H1 (cell line): Measurements from ENCODE around the gene MBNL3. TPM values are rescaled to one million over a fixed set of nuclear protein-coding genes. Genes with fewer than 3 reads are reported as not detected.

ENCODE experiments used
- ATF3 ChIP-seq: IDR thresholded peaks from 2 replicates; pipeline ENCODE4 v1.6.1; 2011; ENCODE audit warnings: low read depth, mild to moderate bottlenecking, low read length; ENCODE audit not compliant: insufficient read depth
- BCL11A ChIP-seq, 2 experiments: IDR thresholded peaks; one replicate each; pipeline ENCODE4 v1.6.1; 2011; ENCODE audit warnings: low read depth in 2 of 2, low read length in 2 of 2, mild to moderate bottlenecking in 2 of 2
- EZH2 ChIP-seq: fragments of 200-600 bp; sonication (generic); IDR thresholded peaks from 2 replicates; pipeline ENCODE4 v1.7.1; 2012; ENCODE audit warnings: low read depth, mild to moderate bottlenecking, moderate library complexity, low read length, inconsistent platforms; ENCODE audit not compliant: severe bottlenecking
- JUND ChIP-seq: IDR thresholded peaks from 2 replicates; pipeline ENCODE4 v1.6.1; 2011; ENCODE audit warnings: mild to moderate bottlenecking, improper control_type of control experiment, low read length
- POLR2AphosphoS5 ChIP-seq: IDR thresholded peaks from 2 replicates; pipeline ENCODE4 v1.6.1; 2011; ENCODE audit warnings: low read depth, low read length
- SIRT6 ChIP-seq: IDR thresholded peaks from one replicate; pipeline ENCODE4 v1.7.1; 2012; ENCODE audit warnings: low read length, inconsistent platforms
- SP1 ChIP-seq: IDR thresholded peaks from 2 replicates; pipeline ENCODE4 v1.6.1; 2011; ENCODE audit warnings: low read depth, low read length
- SP4 ChIP-seq: IDR thresholded peaks from 2 replicates; pipeline ENCODE4 v1.6.1; 2012; ENCODE audit warnings: low read length, inconsistent platforms
- TAF7 ChIP-seq: optimal IDR thresholded peaks from 2 replicates; pipeline ENCODE3; 2011; ENCODE audit warnings: low read depth, mild to moderate bottlenecking, inconsistent platforms, low read length, moderate library complexity, borderline replicate concordance
- polyA plus RNA-seq, 7 experiments: library from polyadenylated mRNA; depleted of rRNA in 3 of 7; stranded (reverse) in 5 of 7; unstranded in 2 of 7; fragments of >200 nt in 5 of 7; fragments of 200-250 nt in 2 of 7; gene quantifications; 1 replicate in 5 of 7; 2 replicates in 1 of 7; 4 replicates in 1 of 7; pipeline versions ENCODE4 v1.2.1 to v1.2.3, GENCODE V29; 2011 to 2013; ENCODE audit warnings: missing spikeins in 2 of 7, mixed read lengths in 2 of 7
- total RNA-seq: library from RNA; stranded (reverse); fragmentation: NEBNext Ultra II Directional; extraction: Animal tissue kit (Norgen Biotek cat#: 25700); gene quantifications from 2 replicates; pipeline ENCODE4 v1.2.1, GENCODE V29; 2021

Gene MBNL3
- total and polyA plus RNA-seq, 2 of the 8 experiments (the other 6 are each of a cell fraction or from before 2014, with no cell fraction given): 3.5 to 4.3 TPM

- no peak for TF ChIP-seq SP1
- TF ChIP-seq POLR2AphosphoS5: no peak
- no peak for TF ChIP-seq TAF7
- no peak for TF ChIP-seq SP4
- no peak for TF ChIP-seq SIRT6
- no peak for TF ChIP-seq JUND
- TF ChIP-seq ATF3: no peak
- TF ChIP-seq EZH2: no peak
- TF ChIP-seq BCL11A (IDR thresholded peaks at IDR 0.05; ENCODE audit: low read depth in 2 of 2, low read length in 2 of 2): no peak
- TF ChIP-seq, all 59 proteins: peak for 0
Observed at GRCh38 chrX:132532913-132533312, 44.1 kb upstream of the MBNL3 start (continued).
